Testis (tissue), 3 donors: ENCODE data around the gene PHTF1. TPM values are rescaled to one million over a fixed set of nuclear protein-coding genes. Genes with fewer than 3 reads are reported as not detected.

Experiments used
- DNase-seq: peaks from one replicate; pipeline ENCODE4 v3.0.0-alpha.2; 2019
- H3K27ac ChIP-seq, 2 donors: fragments of 200-600 bp; sonication (generic); one replicate each; pipeline ENCODE4 v1.5.1; 2019
- H3K27me3 ChIP-seq: fragments of 200-600 bp; sonication (generic); one replicate; pipeline ENCODE4 v1.5.1; 2019
- H3K36me3 ChIP-seq: fragments of 200-600 bp; sonication (generic); one replicate; pipeline ENCODE4 v1.5.1; 2017; ENCODE audit warnings: low read depth; ENCODE audit errors: missing control alignments
- H3K4me1 ChIP-seq: fragments of 200-600 bp; sonication (generic); one replicate; pipeline ENCODE4 v1.5.1; 2019
- H3K4me3 ChIP-seq, 2 donors: fragments of 200-600 bp; sonication (generic); one replicate each; pipeline ENCODE4 v1.5.1; 2017 to 2019
- H3K9me3 ChIP-seq: fragments of 200-600 bp; sonication (generic); one replicate; pipeline ENCODE4 v1.5.1; 2017
- CTCF ChIP-seq, 3 experiments: fragments of 450-650 bp in 2 of 3; fragments of 200-600 bp in 1 of 3; sonication (generic) in 1 of 3; IDR thresholded peaks; one replicate each; pipeline ENCODE4 v1.5.1; 2016 to 2019; ENCODE audit warnings: antibody characterized with exemption in 3 of 3, mild to moderate bottlenecking in 2 of 3, moderate library complexity in 1 of 3
- POLR2A ChIP-seq: fragments of 450-650 bp; IDR thresholded peaks from one replicate; pipeline ENCODE4 v1.6.1; 2017; ENCODE audit warnings: antibody characterized with exemption, mild to moderate bottlenecking, moderate library complexity
- WGBS, 2 donors: methylation state at CpG; one replicate each; pipeline ENCODE4 v1.1.5; 2018; 5-methylcytosine and 5-hydroxymethylcytosine counted together
- intact Hi-C: fragments of 100-400 bp; cut with DNase I; formaldehyde crosslinking; loops from one replicate; pipeline ENCODE4 v1.15.1; 2023; ENCODE audit warnings: low total_unique reads
- polyA plus RNA-seq: library from polyadenylated mRNA; stranded (reverse); fragments of 350-450 nt; fragmentation: Illumina TruSeq; extraction: RNeasy Lipid Tissue Mini Kit (QIAGEN cat#74804); gene quantifications from one replicate; pipeline ENCODE4 v1.2.3, GENCODE V29; 2014; ENCODE audit warnings: low read depth, low replicate concordance; ENCODE audit not compliant: insufficient read depth
- total RNA-seq, 2 donors: library from RNA; depleted of rRNA; stranded (reverse); fragments of >200 nt; gene quantifications; one replicate each; pipeline ENCODE4 v1.2.3, GENCODE V29; 2016

Gene PHTF1
- total and polyA plus RNA-seq, 3 donors from 2014 or later, result 29.2 to 61.7 (median 46.4) TPM

GRCh38 chr1:113653741-113654140 is 105.5 kb downstream of the PHTF1 start:
- intact Hi-C loops, result no loop called here
- Histone ChIP-seq H3K9me3 (no peaks in the 10 kb centered on the region), H3K4me1 (no peaks in the 10 kb centered on the region), H3K27ac (no peak overlapping the region), H3K36me3 (no peaks in the 10 kb centered on the region), H3K27me3 (no peaks in the 10 kb centered on the region), H3K4me3 (no peak overlapping the region)
- TF ChIP-seq CTCF (IDR thresholded peaks at IDR 0.05) (no peak), POLR2A (no peak)
- 91 to 95% methylated on average over 5 of the region's 5 CpGs for WGBS, 2 donors
- no peak for DNase-seq

- H3K36me3 ChIP-seq, result no peaks in the 10 kb centered on the region
- H3K27me3 ChIP-seq, result no peaks in the 10 kb centered on the region
- intact Hi-C loops, result no loop called here
- H3K27ac ChIP-seq, result no peak overlapping the region
- no peak overlapping the region for H3K4me3 ChIP-seq
- no peak for TF ChIP-seq CTCF (IDR thresholded peaks at IDR 0.05)
- no peak for TF ChIP-seq POLR2A
- no peaks in the 10 kb centered on the region for H3K9me3 ChIP-seq
- DNase-seq, result no peak
- no peaks in the 10 kb centered on the region for H3K4me1 ChIP-seq
Measured at GRCh38 chr1:113652771-113653170, 106.5 kb downstream of the PHTF1 start.

- TF ChIP-seq CTCF (IDR thresholded peaks at IDR 0.05) (no peak), POLR2A (no peak)
- H3K36me3 ChIP-seq, result no peaks in the 10 kb centered on the region
Measured at GRCh38 chr1:113648478-113648877, 110.8 kb downstream of the PHTF1 start.

GRCh38 chr1:113647164-113647563 is 112.1 kb downstream of the PHTF1 start:
- DNase-seq, result no peak
- no peaks in the 10 kb centered on the region for H3K9me3 ChIP-seq
- no peak overlapping the region for H3K27ac ChIP-seq
- no peaks in the 10 kb centered on the region for H3K4me1 ChIP-seq
- intact Hi-C loops, result no loop called here
- 89 to 94% methylated on average over 1 of the region's 1 CpG for WGBS, 2 donors
- TF ChIP-seq CTCF (IDR thresholded peaks at IDR 0.05) (no peak), POLR2A (no peak)
- no peak overlapping the region for H3K4me3 ChIP-seq
- no peaks in the 10 kb centered on the region for H3K36me3 ChIP-seq
- no peaks in the 10 kb centered on the region for H3K27me3 ChIP-seq

More at GRCh38 chr1:113648478-113648877, 110.8 kb downstream of the PHTF1 start:
- no peak for DNase-seq
- intact Hi-C loops, result no loop called here
- H3K4me3 ChIP-seq, result no peak overlapping the region
- H3K9me3 ChIP-seq, result no peaks in the 10 kb centered on the region
- H3K27ac ChIP-seq, result no peak overlapping the region
- no peaks in the 10 kb centered on the region for H3K4me1 ChIP-seq
- no peaks in the 10 kb centered on the region for H3K27me3 ChIP-seq

Other genes with a start within 250 kb of the PHTF1 start
- 10 to 100 TPM; 28.5 to 32.5 TPM for gene RSBN1, start 53.0 kb upstream of the PHTF1 start, total RNA-seq
- gene RSBN1, start 53.0 kb upstream of the PHTF1 start, polyA plus RNA-seq, result 27.5 TPM
- gene PTPN22, start 112.2 kb upstream of the PHTF1 start, total RNA-seq, result 1 to 10 TPM in 1 of 2 donors, under 1 TPM in 1; 0.39 to 1.4 TPM
- gene PTPN22, start 112.2 kb upstream of the PHTF1 start, polyA plus RNA-seq, result 1.6 TPM
- gene BCL2L15, start 128.1 kb upstream of the PHTF1 start, total RNA-seq, result under 1 TPM; 0.68 to 0.87 TPM
- 2.3 TPM for gene BCL2L15, start 128.1 kb upstream of the PHTF1 start, polyA plus RNA-seq
- 10 to 100 TPM; 23.4 to 49.6 TPM for gene AP4B1, start 145.3 kb upstream of the PHTF1 start, total RNA-seq
- 28.2 TPM for gene AP4B1, start 145.3 kb upstream of the PHTF1 start, polyA plus RNA-seq
- 1 to 10 TPM; 7.7 to 8.3 TPM for gene DCLRE1B, start 145.8 kb upstream of the PHTF1 start, total RNA-seq
- gene DCLRE1B, start 145.8 kb upstream of the PHTF1 start, polyA plus RNA-seq, result 6.7 TPM
- gene HIPK1, start 169.8 kb upstream of the PHTF1 start, total RNA-seq, result 100 to 1,000 TPM; 102 to 128 TPM
- gene HIPK1, start 169.8 kb upstream of the PHTF1 start, polyA plus RNA-seq, result 116 TPM
- gene OLFML3, start 220.0 kb upstream of the PHTF1 start, total RNA-seq, result 1 to 10 TPM; 4.6 to 8.5 TPM
- gene OLFML3, start 220.0 kb upstream of the PHTF1 start, polyA plus RNA-seq, result 51.7 TPM